K562 (cell line): ENCODE results near the gene P4HB. TPM values are rescaled to one million over a fixed set of nuclear protein-coding genes. Genes with fewer than 3 reads are reported as not detected.

Experiments
- DPF2 ChIP-seq: fragments of 450-650 bp; IDR thresholded peaks from 2 replicates; pipeline ENCODE4 v1.6.1; 2016
- FOS ChIP-seq: IDR thresholded peaks from 3 replicates; pipeline ENCODE4 v1.6.1; 2011; ENCODE audit not compliant: insufficient read length; ENCODE audit errors: extremely low read depth
- FOXO4 ChIP-seq: fragments of 450-650 bp; formaldehyde crosslinking; IDR thresholded peaks from 2 replicates; pipeline ENCODE4 v1.4.0; 2020; ENCODE audit warnings: mild to moderate bottlenecking, moderate library complexity
- GABPA ChIP-seq: fragments of 200-800 bp; sonication (Bioruptor generic); conservative IDR thresholded peaks from 2 replicates; pipeline ENCODE4 v1.6.1; 2016; ENCODE audit warnings: low read depth, missing genetic modification characterization, missing compliant biosample characterization
- HCFC1 ChIP-seq: IDR thresholded peaks from 2 replicates; pipeline ENCODE4 v1.6.1; 2012; ENCODE audit warnings: low read depth, low read length, improper control_type of control experiment
- MAFG ChIP-seq: fragments of 450-650 bp; conservative IDR thresholded peaks from 2 replicates; pipeline ENCODE4 v1.6.1; 2016; ENCODE audit warnings: missing genetic modification characterization, missing compliant biosample characterization
- MCM3 ChIP-seq: fragments of 450-650 bp; IDR thresholded peaks from 2 replicates; pipeline ENCODE4 v1.6.1; 2016
- MEIS2 ChIP-seq: fragments of 450-650 bp; IDR thresholded peaks from 2 replicates; pipeline ENCODE4 v1.6.1; 2014; ENCODE audit warnings: mild to moderate bottlenecking; ENCODE audit not compliant: partially characterized antibody
- MXD1 ChIP-seq: fragments of 250-450 bp; sonication (Bioruptor Pico); IDR thresholded peaks from 2 replicates; pipeline ENCODE4 v1.8.0; 2021; ENCODE audit warnings: borderline replicate concordance, mild to moderate bottlenecking, moderate library complexity; ENCODE audit not compliant: poor library complexity, severe bottlenecking
- NCOA6 ChIP-seq: fragments of 450-650 bp; IDR thresholded peaks from 2 replicates; pipeline ENCODE4 v1.6.1; 2017; ENCODE audit warnings: mild to moderate bottlenecking
- POLR3A ChIP-seq: IDR thresholded peaks from 2 replicates; pipeline ENCODE4 v1.6.1; 2011; ENCODE audit warnings: borderline replicate concordance, mild to moderate bottlenecking, moderate library complexity; ENCODE audit not compliant: insufficient read length, insufficient read depth; ENCODE audit errors: extremely low read depth
- SNIP1 ChIP-seq: fragments of 450-650 bp; IDR thresholded peaks from 2 replicates; pipeline ENCODE4 v1.7.1; 2017; ENCODE audit warnings: low read depth, mild to moderate bottlenecking
- SUPT5H ChIP-seq: fragments of 450-650 bp; IDR thresholded peaks from 2 replicates; pipeline ENCODE4 v1.6.1; 2016
- XRCC4 ChIP-seq: IDR thresholded peaks from one replicate; pipeline ENCODE4 v1.6.1; 2011; ENCODE audit not compliant: insufficient read depth, insufficient read length; ENCODE audit errors: extremely low read depth
- ZBTB43 ChIP-seq: sonication (generic); formaldehyde crosslinking; IDR thresholded peaks from 2 replicates; pipeline ENCODE4 v1.8.0; 2023; ENCODE audit warnings: mild to moderate bottlenecking, missing genetic modification reagents
- ZNF212 ChIP-seq: fragments of 450-650 bp; formaldehyde crosslinking; IDR thresholded peaks from 2 replicates; pipeline ENCODE4 v1.4.0; 2020; ENCODE audit warnings: mild to moderate bottlenecking
- ZNF280A ChIP-seq: fragments of 450-650 bp; IDR thresholded peaks from 2 replicates; pipeline ENCODE4 v1.6.1; 2018; ENCODE audit warnings: mild to moderate bottlenecking, low read depth; ENCODE audit not compliant: partially characterized antibody
- ZNF280B ChIP-seq: fragments of 250-450 bp; sonication (Bioruptor Pico); IDR thresholded peaks from 2 replicates; pipeline ENCODE4 v1.5.1; 2021; ENCODE audit warnings: mild to moderate bottlenecking
- ZNF282 ChIP-seq: sonication (generic); formaldehyde crosslinking; IDR thresholded peaks from 2 replicates; pipeline ENCODE4 v1.8.1; 2023; ENCODE audit warnings: missing genetic modification reagents
- polyA plus RNA-seq, 8 experiments: library from polyadenylated mRNA; depleted of rRNA in 4 of 8; stranded (reverse) in 5 of 8; unstranded in 3 of 8; fragments of >200 nt; fragmentation: Nextera tagmentation in 2 of 8; fragmentation: Illumina TruSeq in 1 of 8; extraction: Ambion mirVana in 2 of 8; extraction: Trizol in 1 of 8; gene quantifications; 2 replicates each; pipeline versions ENCODE4 v1.2.1 to v1.2.3, GENCODE V29; 2011 to 2014; ENCODE audit warnings: inconsistent platforms in 1 of 8, missing spikeins in 1 of 8
- total RNA-seq, 7 experiments: library from RNA; depleted of rRNA in 6 of 7; stranded (reverse); fragments of >200 nt in 6 of 7; fragmentation: Illumina TruSeq in 2 of 7; extraction: Trizol in 2 of 7; gene quantifications; 2 replicates each; pipeline versions ENCODE4 v1.2.1 to v1.2.3, GENCODE V29; 2011 to 2021; ENCODE audit warnings: low replicate concordance in 1 of 7

Gene P4HB
- total and polyA plus RNA-seq, 9 of the 15 experiments (the other 6 are each of a cell fraction or from before 2014, with no cell fraction given), result 4.4 to 645 (median 325) TPM

- no peak for TF ChIP-seq ZBTB43 (CRISPR knock-in tag)
- no peak for TF ChIP-seq GABPA (tag)
- no peak for TF ChIP-seq FOXO4 (CRISPR knock-in tag)
- TF ChIP-seq HCFC1, result 0 out of 2 replicates have a peak, but pooled peaks have one; percentile 11
- TF ChIP-seq NCOA6, result no peak
- no peak for TF ChIP-seq MXD1
- peak; percentile 20; the same call in 1 of the 2 replicates for TF ChIP-seq SUPT5H
- 0 out of 2 replicates have a peak, but pooled peaks have one; percentile 12 for TF ChIP-seq ZNF282 (CRISPR knock-in tag)
- TF ChIP-seq DPF2, result no peak
- no peak for TF ChIP-seq MAFG
- TF ChIP-seq ZNF212 (CRISPR knock-in tag), result no peak
- TF ChIP-seq ZNF280A, result no peak
- TF ChIP-seq ZNF280B (CRISPR knock-in tag), result no peak
- no peak for TF ChIP-seq FOS
- no peak for TF ChIP-seq MEIS2
- TF ChIP-seq MCM3, result no peak
- no peak for TF ChIP-seq SNIP1
- no peak for TF ChIP-seq POLR3A
- no peak for TF ChIP-seq XRCC4
These were observed 9.1 kb upstream of the P4HB start (continued) for GRCh38 chr17:81869221-81870130.
